A375 (cell line): ENCODE results near the gene SLC12A4. TPM values are rescaled to one million over a fixed set of nuclear protein-coding genes. Genes with fewer than 3 reads are reported as not detected.

Experiments
- small RNA-seq: library from RNA; depleted of rRNA; stranded (forward); fragments of <200 nt; gene quantifications from one replicate; pipeline ENCODE3, GENCODE V24; 2014
- total RNA-seq: library from RNA; depleted of rRNA; stranded (reverse); fragments of >200 nt; shearing (Covaris generic); gene quantifications from 2 replicates; pipeline ENCODE4 v1.2.3, GENCODE V29; 2014; rRNA removed

The SLC12A4 gene
- 32.8 and 41.3 TPM in 2 replicates for total RNA-seq

DNA sequence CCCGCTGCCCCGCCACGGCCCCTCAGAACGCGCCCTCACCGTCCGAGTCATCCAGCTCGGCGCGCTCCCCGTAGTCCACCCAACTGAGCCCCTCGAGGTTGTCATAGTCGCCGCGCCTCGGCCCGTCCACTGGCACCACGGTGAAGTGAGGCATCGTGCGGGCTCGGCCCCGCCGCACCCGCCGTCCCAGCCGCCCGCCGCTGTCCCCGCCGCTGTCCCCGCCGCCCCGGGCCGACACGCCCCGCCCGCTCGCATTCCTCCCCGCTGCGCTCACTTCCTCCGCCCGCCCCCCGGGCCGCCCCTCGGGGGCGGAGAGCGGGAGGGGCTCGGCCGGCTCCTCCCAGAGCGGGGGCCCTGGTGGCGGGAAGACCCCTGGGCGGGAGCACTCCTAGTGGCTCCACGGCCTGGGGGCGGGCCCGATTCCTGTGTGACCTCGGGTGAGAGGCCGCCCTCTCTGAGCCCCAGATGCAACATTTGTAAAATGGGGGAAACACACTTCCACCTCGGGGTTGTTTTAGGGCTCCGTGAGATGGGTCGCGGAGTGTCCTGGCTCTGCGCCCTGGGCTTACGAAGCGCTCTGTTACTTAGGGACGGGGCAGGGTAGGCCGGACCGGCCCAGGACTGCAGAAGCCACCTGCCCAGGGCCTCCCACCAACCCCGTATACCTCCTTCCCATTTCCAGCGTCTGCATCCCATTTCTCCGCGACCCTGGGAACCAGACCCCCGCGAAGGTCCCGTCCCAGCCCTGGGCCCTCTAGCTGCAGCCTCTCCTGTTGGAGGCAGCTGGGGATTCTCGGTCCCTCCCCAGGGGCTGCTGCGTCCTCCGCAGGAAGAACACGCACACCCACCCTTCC, at the start of gene SLC12A4:
TSS of gene SLC12A4 (minus strand) at position 238 of the 854 bp plus-strand sequence. CDS start at position 154, 84 bp downstream.

DNA sequence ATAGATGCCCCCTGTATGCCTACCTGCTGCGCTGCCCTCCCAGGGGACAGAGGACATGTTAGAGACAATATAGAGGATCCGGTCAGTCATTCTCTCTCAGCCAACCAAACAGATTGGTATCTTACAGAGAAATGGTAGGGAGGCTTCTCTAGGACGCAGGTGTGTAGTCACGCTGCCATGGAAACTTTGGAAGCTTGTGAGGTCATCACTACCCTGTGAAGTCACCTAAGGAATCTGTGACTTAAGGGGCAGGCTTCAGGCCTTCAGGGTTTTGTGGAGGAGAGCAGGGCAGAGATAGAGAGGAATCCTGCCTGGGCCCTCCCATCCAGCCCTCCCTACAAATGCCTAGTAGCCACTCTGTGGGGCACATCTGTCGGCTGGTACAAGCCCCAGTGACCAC, 47.2 kb upstream of the SLC12A4 start, which contains the start of gene DPEP2NB:
TSS of gene DPEP2NB (minus strand) at position 231 of the 400 bp plus-strand sequence. CDS start at position 90, 141 bp downstream.

DNA sequence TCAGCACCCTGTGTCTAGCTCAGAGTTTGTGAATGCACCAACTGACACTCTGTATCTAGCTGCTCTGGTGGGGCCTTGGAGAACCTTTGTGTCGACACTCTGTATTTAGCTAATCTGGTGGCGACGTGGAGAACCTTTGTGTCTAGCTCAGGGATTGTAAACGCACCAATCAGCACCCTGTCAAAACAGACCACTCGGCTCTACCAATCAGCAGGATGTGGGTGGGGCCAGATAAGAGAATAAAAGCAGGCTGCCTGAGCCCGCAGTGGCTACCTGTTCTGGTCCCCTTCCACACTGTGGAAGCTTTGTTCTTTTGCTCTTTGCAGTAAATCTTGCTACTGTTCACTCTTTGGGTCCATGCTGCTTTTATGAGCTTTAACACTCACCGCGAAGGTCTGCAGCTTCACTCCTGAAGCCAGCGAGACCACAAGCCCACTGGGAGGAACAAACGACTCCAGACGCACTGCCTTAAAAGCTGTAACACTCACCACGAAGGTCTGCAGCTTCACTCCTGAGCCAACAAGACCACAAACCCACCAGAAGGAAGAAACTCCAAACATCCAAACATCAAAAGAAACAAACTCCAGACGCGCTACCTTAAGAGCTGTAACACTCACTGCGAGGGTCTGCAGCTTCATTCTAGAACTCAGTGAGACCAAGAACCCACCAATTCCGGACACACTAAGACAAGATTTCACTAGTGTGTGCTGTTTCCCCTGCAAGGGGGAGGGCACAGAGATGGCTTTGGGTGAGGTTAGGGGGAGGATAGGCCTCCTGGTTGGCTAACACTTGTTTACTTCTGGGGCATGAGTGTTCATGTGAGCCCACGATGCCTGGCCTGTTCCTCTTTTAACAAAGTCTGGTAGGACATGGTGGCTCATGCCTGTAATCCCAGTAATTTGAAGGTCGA, 30.6 kb upstream of the SLC12A4 start, which contains the start of gene DPEP2:
TSS of gene DPEP2 (minus strand) at position 706 of the 910 bp plus-strand sequence. CDS start 6,272 bp downstream, outside the sequence.

DNA sequence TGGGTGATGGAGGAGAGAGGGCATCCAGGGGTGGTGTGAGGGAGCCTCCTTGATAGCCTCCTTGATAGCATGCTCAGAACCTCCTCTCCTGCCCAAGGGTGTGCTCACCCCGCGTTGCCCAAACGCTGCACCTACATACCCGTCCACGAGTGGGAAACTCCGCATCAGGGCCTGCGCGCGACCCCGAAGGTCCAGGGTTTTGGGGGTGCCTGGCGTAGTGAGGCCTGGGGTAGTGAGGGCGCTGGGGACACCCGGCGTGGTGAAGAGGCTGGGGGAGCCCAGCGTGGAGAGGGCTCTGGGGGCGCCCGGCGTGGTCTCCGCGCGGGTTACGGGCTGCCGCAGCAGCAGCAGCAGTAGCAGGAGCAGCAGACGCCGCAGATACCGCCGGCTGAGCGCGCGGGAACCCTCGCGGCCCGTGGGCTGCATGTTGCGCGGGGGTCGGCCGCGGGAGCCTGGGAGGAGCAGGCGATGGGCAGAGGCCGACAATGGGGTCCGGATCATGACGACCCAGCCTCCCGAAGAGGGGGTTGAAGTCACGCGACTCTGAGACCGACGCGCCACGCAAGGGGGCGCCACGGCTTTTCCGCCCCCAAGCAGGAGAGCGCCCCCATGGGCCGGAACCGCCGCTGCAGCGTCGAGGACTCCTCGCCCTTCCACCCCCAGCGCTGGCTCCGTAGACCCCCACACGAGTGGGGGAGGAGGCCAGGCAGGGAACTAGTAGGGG, 11.7 kb upstream of the SLC12A4 start, which contains the start of gene DPEP3:
TSS of gene DPEP3 (minus strand) at position 545 of the 724 bp plus-strand sequence. CDS start at position 426, 119 bp downstream.

DNA sequence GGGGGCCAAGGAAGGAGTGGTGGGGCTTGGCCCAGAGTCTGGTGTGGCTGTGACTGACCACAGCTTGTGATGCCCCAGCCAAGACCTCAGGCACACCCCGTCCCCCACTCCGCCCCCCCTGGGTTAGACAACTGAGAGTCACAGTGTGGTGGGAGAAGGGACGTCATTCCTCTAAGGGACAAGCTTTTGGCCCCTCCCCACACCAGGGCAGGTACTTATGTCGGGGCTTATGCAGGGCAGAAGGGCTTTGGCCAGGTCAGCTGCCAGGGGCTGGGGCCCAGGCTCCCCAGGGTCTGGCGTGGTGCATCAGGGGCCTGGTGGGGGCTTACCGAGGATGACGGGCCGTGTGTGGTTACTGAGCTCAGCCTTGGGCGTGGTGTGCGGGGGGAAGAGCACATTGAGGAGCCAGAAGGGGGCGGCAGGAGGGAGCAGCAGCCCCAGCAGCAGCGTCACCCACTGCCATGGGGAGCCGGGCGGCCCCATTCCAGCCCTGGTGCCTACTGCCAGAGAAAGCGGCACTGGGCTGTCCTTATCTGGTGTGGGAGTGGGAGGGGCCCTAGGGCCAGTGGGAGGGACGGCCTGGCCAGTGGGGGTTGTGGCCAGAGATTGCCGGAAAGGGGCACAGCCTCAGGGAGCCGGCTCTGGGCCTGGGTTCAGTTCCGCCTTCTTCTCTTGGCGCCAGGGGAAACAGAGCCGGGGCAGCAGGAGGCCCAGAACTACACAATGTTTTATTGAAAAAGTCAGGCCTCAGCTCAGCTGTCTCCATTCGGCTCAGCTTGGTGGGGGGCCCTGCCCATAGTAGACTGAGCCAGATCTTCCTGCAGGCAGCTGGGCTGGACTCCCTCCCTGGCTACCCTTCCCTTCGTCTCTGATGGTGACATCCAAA, 24.6 kb downstream of the SLC12A4 start, which contains the start of gene LCAT:
TSS of gene LCAT (minus strand) at position 502 of the 886 bp plus-strand sequence. CDS start at position 483, 19 bp downstream.

DNA sequence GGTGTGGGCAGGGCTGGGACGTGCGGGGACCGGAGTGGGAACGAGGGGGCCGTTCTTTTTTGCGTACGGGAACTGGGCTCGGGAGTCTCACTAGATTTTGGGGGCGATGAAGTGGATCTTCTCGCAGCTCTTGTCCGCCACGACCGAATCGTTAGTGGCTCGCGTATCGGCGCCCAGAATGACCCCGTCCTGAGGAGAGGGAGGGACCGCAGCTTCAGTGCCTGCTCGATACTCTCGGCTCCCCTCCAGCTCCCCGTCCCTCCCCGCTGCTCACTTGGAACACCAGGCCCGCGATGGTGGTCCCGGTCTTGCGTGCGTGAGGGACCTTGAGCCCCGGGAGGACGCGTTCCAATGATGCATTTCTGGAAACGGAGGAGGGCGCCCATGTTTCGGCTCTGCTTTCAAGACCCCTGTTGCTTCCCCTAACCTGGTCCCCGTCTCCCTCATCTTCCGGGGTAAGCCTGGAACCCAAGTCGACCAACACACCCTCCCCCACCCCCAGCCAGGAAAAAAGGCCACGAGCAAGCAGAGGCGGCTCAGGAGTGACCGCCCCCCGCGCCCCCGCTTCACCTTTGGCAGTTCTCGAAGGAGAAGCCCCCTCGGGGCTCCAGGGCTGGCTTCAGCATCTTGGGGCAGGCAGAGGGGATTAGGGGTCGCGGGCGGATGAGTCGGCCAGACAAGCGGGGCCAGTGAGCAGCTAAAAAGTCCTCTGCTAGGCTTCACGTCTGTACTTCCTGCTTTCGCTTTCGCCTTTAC, 32.1 kb downstream of the SLC12A4 start, which contains the start of gene PSMB10:
TSS of gene PSMB10 (minus strand) at position 727 of the 756 bp plus-strand sequence. CDS start at position 626, 101 bp downstream.

DNA sequence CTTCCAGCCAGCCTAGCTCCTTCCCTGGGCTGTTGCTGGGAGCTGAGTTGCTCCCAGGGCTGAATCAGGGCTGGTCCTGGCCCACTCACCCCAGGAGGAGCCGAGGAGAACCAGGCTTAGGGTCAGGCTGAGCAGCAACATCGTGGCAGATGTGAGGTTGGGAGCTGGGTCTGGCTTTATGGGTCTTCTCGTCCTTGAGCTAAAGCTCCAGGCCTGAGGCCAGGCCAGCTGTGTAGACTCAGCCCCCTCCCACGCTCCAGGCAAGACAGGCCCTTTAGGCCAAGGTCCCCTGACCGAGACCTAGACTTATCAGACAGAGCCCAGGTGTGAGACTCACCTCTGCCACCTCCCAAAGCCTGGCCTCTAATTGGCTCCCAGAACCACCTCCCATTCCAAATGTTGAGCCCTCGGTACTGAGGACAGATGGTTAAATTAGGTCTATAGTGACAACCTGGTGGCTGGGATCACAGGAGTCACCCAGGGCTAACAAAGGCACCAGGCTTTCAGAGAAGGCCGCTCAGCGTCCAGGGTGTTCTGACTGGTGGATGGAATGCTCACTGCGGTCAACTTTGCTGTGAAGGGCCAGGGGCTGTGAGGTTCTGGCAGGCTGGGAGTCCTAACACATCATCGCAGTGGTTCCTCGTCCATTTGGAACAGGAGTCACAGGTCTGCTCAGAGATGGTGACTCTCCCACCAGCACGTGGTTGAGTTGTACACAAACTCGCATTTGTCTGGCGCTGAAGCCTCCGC, 36.5 kb downstream of the SLC12A4 start, which contains the start of gene CTRL:
TSS of gene CTRL (minus strand) at position 151 of the 750 bp plus-strand sequence. CDS start at position 141, 10 bp downstream.

Small RNA genes lying within 50 kb of the gene (small RNA-seq; reads per million reads assigned to genes)
- not detected for gene RNU6-359P

Other genes starting within 250 kb of the SLC12A4 start
- 19.6 and 19.7 TPM in 2 replicates for gene GFOD2, start 249.3 kb downstream of the SLC12A4 start, total RNA-seq
- gene RANBP10, start 162.1 kb downstream of the SLC12A4 start, total RNA-seq: 5.4 and 5.5 TPM in 2 replicates
- gene TSNAXIP1, start 161.7 kb downstream of the SLC12A4 start, total RNA-seq: 0.66 and 1.6 TPM in 2 replicates
- 36.9 and 37.4 TPM in 2 replicates for gene THAP11, start 126.3 kb downstream of the SLC12A4 start, total RNA-seq
- gene NUTF2, start 121.7 kb downstream of the SLC12A4 start, total RNA-seq: 174 TPM in 2 replicates
- 29.7 and 30.7 TPM in 2 replicates for gene CENPT, start 120.9 kb downstream of the SLC12A4 start, total RNA-seq
- 82.4 and 94.4 TPM in 2 replicates for gene EDC4, start 95.6 kb downstream of the SLC12A4 start, total RNA-seq
- gene NRN1L, start 83.8 kb downstream of the SLC12A4 start, total RNA-seq: 0.30 TPM in 1 of 2 replicates, not detected in the other
- 6.7 and 11.1 TPM in 2 replicates for gene PSKH1, start 75.4 kb downstream of the SLC12A4 start, total RNA-seq
- gene CTRL, start 36.8 kb downstream of the SLC12A4 start, total RNA-seq: 1.6 and 4.0 TPM in 2 replicates
- gene PSMB10, start 31.8 kb downstream of the SLC12A4 start, total RNA-seq: 69.2 and 69.3 TPM in 2 replicates
- 3.4 and 4.7 TPM in 2 replicates for gene LCAT, start 24.5 kb downstream of the SLC12A4 start, total RNA-seq
- gene DPEP3, start 11.9 kb upstream of the SLC12A4 start, total RNA-seq: not detected in 2 replicates
- not detected in 2 replicates for gene DPEP2, start 30.8 kb upstream of the SLC12A4 start, total RNA-seq
- not detected in 2 replicates for gene DPEP2NB, start 47.3 kb upstream of the SLC12A4 start, total RNA-seq
- gene DDX28, start 54.6 kb upstream of the SLC12A4 start, total RNA-seq: 28.6 and 31.1 TPM in 2 replicates
- 19.3 and 25.8 TPM in 2 replicates for gene DUS2, start 54.6 kb upstream of the SLC12A4 start, total RNA-seq
- 19.3 and 21.5 TPM in 2 replicates for gene NFATC3, start 116.7 kb upstream of the SLC12A4 start, total RNA-seq